ENCODE data around the gene ADAMTSL3.

ADAMTSL3 gene

GRCh38 chr15:83843471-83843871 is 189.5 kb downstream of the ADAMTSL3 start:
- no peak for DNase-seq

- no peak for DNase-seq
These were observed 190.8 kb downstream of the ADAMTSL3 start for GRCh38 chr15:83844742-83845141.

- no peak for DNase-seq
These were observed 191.3 kb downstream of the ADAMTSL3 start for GRCh38 chr15:83845230-83845629.

GRCh38 chr15:83846847-83847246 is 192.9 kb downstream of the ADAMTSL3 start:
- no peak for DNase-seq

GRCh38 chr15:83848315-83849050 is 194.6 kb downstream of the ADAMTSL3 start:
- no peak for DNase-seq

- DNase-seq, result no peak
These were observed 196.1 kb downstream of the ADAMTSL3 start for GRCh38 chr15:83850015-83850414.

- no peak for DNase-seq
These were observed 196.8 kb downstream of the ADAMTSL3 start for GRCh38 chr15:83850501-83851245.

GRCh38 chr15:83853232-83853631 is 199.3 kb downstream of the ADAMTSL3 start:
- no peak for DNase-seq

GRCh38 chr15:83854321-83854720 is 200.4 kb downstream of the ADAMTSL3 start:
- DNase-seq, result no peak

GRCh38 chr15:83854950-83855707 is 201.2 kb downstream of the ADAMTSL3 start:
- DNase-seq, result no peak

GRCh38 chr15:83855956-83856355 is 202.0 kb downstream of the ADAMTSL3 start:
- no peak for DNase-seq

- DNase-seq, result no peak
These were observed 205.0 kb downstream of the ADAMTSL3 start for GRCh38 chr15:83858820-83859505.

- no peak for DNase-seq
These were observed 212.8 kb downstream of the ADAMTSL3 start for GRCh38 chr15:83866692-83867091.

GRCh38 chr15:83869341-83869740 is 215.4 kb downstream of the ADAMTSL3 start:
- DNase-seq, result no peak

- DNase-seq, result no peak
These were observed 218.1 kb downstream of the ADAMTSL3 start for GRCh38 chr15:83871808-83872559.

GRCh38 chr15:83873966-83874365 is 220.0 kb downstream of the ADAMTSL3 start:
- DNase-seq, result no peak

GRCh38 chr15:83880529-83880928 is 226.6 kb downstream of the ADAMTSL3 start:
- no peak for DNase-seq

GRCh38 chr15:83881156-83881555 is 227.2 kb downstream of the ADAMTSL3 start:
- DNase-seq, result no peak

- DNase-seq, result no peak
These were observed 232.4 kb downstream of the ADAMTSL3 start for GRCh38 chr15:83886321-83886720.

- DNase-seq, result no peak
These were observed 233.5 kb downstream of the ADAMTSL3 start for GRCh38 chr15:83887404-83887803.

GRCh38 chr15:83887961-83888360 is 234.0 kb downstream of the ADAMTSL3 start:
- no peak for DNase-seq

GRCh38 chr15:83889995-83890394 is 236.1 kb downstream of the ADAMTSL3 start:
- DNase-seq, result no peak

Data from bone marrow (tissue), 2 donors.